Spleen (tissue), 11 donors: ENCODE results near the gene ERLIN1. TPM values are rescaled to one million over a fixed set of nuclear protein-coding genes. Genes with fewer than 3 reads are reported as not detected.

ENCODE experiments used
- DNase-seq: peaks from one replicate; pipeline ENCODE4 v3.0.0-alpha.2; 2020
- H3K27ac ChIP-seq, 8 donors: fragments of 200-600 bp; sonication (generic) in 7 of 8; 1 replicate in 4 of 8; 2 replicates in 4 of 8; pipeline versions ENCODE4 v1.5.0 to v1.8.0; 2016 to 2021; ENCODE audit warnings: inconsistent platforms in 4 of 8, mild to moderate bottlenecking in 4 of 8, moderate library complexity in 1 of 8
- H3K27me3 ChIP-seq, 7 donors: fragments of 200-600 bp; sonication (generic) in 6 of 7; replicated peaks in 1 of 7; 1 replicate in 4 of 7; 2 replicates in 3 of 7; pipeline versions ENCODE4 v1.5.0 to v1.8.0; 2016 to 2021; ENCODE audit warnings: inconsistent platforms in 3 of 7, mild to moderate bottlenecking in 1 of 7
- H3K36me3 ChIP-seq, 6 donors: fragments of 200-600 bp; sonication (generic) in 5 of 6; 1 replicate in 4 of 6; 2 replicates in 2 of 6; pipeline versions ENCODE4 v1.5.0 to v1.8.0; 2016 to 2021; ENCODE audit warnings: inconsistent platforms in 2 of 6
- H3K4me1 ChIP-seq, 6 donors: fragments of 200-600 bp; sonication (generic) in 5 of 6; 1 replicate in 3 of 6; 2 replicates in 3 of 6; pipeline versions ENCODE4 v1.5.0 to v1.8.0; 2016 to 2021; ENCODE audit warnings: inconsistent platforms in 3 of 6
- H3K4me3 ChIP-seq, 8 donors: fragments of 200-600 bp; sonication (generic) in 7 of 8; 1 replicate in 4 of 8; 2 replicates in 4 of 8; pipeline versions ENCODE4 v1.5.0 to v1.8.0; 2016 to 2021; ENCODE audit warnings: inconsistent platforms in 4 of 8, mild to moderate bottlenecking in 4 of 8, moderate library complexity in 2 of 8
- H3K9me3 ChIP-seq, 8 donors: fragments of 200-600 bp; sonication (generic) in 7 of 8; 1 replicate in 4 of 8; 2 replicates in 4 of 8; pipeline versions ENCODE4 v1.5.0 to v1.8.0; 2016 to 2021; ENCODE audit warnings: inconsistent platforms in 4 of 8
- POLR2A ChIP-seq, 3 donors: fragments of 450-650 bp; IDR thresholded peaks; one replicate each; pipeline ENCODE4 v1.5.1; 2017; ENCODE audit warnings: antibody characterized with exemption in 3 of 3, mild to moderate bottlenecking in 1 of 3
- POLR2AphosphoS5 ChIP-seq, 3 donors: sonication (generic); formaldehyde crosslinking; IDR thresholded peaks; one replicate each; pipeline ENCODE4 v1.5.1; 2017; ENCODE audit warnings: antibody characterized with exemption in 3 of 3
- WGBS, 5 donors: extraction: QIAGEN DNeasy Blood & Tissue Kit in 3 of 5; methylation state at CpG; one replicate each; pipeline versions ENCODE4 v1.1.5 to v1.1.7; 2013 to 2018; 5-methylcytosine and 5-hydroxymethylcytosine counted together
- intact Hi-C: fragments of 100-400 bp; cut with DNase I; formaldehyde crosslinking; loops from one replicate; pipeline ENCODE4 v1.15.0; 2023; ENCODE audit warnings: low total_unique reads
- polyA plus RNA-seq, 3 donors: library from polyadenylated mRNA; stranded (reverse); fragments of 200-250 nt; gene quantifications; one replicate each; pipeline ENCODE4 v1.2.1, GENCODE V29; 2013
- total RNA-seq, 7 donors: library from RNA; depleted of rRNA in 3 of 7; stranded (reverse); fragments of >200 nt in 3 of 7; fragmentation: NEBNext Ultra II Directional in 4 of 7; extraction: Animal tissue kit (Norgen Biotek cat#: 25700) in 4 of 7; gene quantifications; one replicate each; pipeline versions ENCODE4 v1.1.0 to v1.2.1, GENCODE V29; 2016 to 2021
- TF ChIP-seq, protein P1 (sequence below), 11 experiments: fragments of 200-600 bp in 7 of 11; fragments of 450-650 bp in 4 of 11; sonication (generic) in 4 of 11; IDR thresholded peaks in 8 of 11; conservative IDR thresholded peaks in 3 of 11; 1 replicate in 7 of 11; 2 replicates in 4 of 11; pipeline versions ENCODE4 v1.4.0 to v1.8.0; 2016 to 2021; ENCODE audit warnings: antibody characterized with exemption in 11 of 11, inconsistent platforms in 4 of 11, mild to moderate bottlenecking in 1 of 11
- donor health status: healthy with polysubstance abuse.
- donor health status: DM: no; HTN: no; CAD: no; lungs with moderate emphysema.
- donor health status: DM: no; HTN: no; CAD: no.
- donor health status: Bipolar disorder and iron deficiency.
- donor health status: healthy.
- donor health status: DM: no; HTN: no; CAD: no.
- donor health status: DM: yes; HTN: yes; CAD: no.

Gene ERLIN1
- total and polyA plus RNA-seq, 10 donors = 2.6 to 29.6 (median 18.0) TPM

DNA sequence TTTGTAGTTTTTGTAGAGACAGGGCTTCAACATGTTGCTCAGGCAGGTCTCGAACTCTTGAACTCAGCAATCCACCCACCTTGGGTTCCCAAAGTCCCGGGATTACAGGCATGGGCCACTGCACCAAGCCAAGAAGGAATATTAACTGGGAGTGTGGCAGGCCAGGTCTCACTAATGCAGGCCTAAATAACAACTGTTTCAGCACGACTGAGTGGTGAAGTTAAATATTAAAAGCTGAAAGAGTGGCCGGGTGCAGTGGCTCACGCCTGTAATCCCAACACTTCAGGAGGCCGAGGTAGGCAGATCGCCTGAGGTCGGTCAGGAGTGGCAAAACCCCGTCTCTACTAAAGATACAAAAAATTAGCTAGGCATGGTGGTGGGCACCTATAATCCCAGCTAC is 22.4 kb upstream of the ERLIN1 start:
- no peaks in the 10 kb centered on the region for H3K9me3 ChIP-seq
- H3K27me3 ChIP-seq = no peaks in the 10 kb centered on the region
- DNase-seq = no peak
- intact Hi-C loops = no loop called here
- no peaks in the 10 kb centered on the region for H3K4me1 ChIP-seq
- H3K27ac ChIP-seq = no peak overlapping the region
- peaks cover 3 to 98% (median 71%) of the 10 kb centered on the region in 6 donors for H3K36me3 ChIP-seq
- TF ChIP-seq, protein P1, sequence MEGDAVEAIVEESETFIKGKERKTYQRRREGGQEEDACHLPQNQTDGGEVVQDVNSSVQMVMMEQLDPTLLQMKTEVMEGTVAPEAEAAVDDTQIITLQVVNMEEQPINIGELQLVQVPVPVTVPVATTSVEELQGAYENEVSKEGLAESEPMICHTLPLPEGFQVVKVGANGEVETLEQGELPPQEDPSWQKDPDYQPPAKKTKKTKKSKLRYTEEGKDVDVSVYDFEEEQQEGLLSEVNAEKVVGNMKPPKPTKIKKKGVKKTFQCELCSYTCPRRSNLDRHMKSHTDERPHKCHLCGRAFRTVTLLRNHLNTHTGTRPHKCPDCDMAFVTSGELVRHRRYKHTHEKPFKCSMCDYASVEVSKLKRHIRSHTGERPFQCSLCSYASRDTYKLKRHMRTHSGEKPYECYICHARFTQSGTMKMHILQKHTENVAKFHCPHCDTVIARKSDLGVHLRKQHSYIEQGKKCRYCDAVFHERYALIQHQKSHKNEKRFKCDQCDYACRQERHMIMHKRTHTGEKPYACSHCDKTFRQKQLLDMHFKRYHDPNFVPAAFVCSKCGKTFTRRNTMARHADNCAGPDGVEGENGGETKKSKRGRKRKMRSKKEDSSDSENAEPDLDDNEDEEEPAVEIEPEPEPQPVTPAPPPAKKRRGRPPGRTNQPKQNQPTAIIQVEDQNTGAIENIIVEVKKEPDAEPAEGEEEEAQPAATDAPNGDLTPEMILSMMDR (IDR thresholded peaks at IDR 0.05 in 8 of 11, conservative IDR thresholded peaks at IDR 0.05 in 3 of 11) = no peak
- no peak for TF ChIP-seq POLR2A (IDR thresholded peaks at IDR 0.05)
- TF ChIP-seq POLR2AphosphoS5 (IDR thresholded peaks at IDR 0.05) = no peak
- 97% methylated on average over 9 of the region's 9 CpGs for WGBS, 5 donors
- no peak overlapping the region for H3K4me3 ChIP-seq

- no peaks in the 10 kb centered on the region for H3K9me3 ChIP-seq
- no peak overlapping the region for H3K4me3 ChIP-seq
- no peaks in the 10 kb centered on the region for H3K27me3 ChIP-seq
- peaks cover 0 to 100% (median 77%) of the 10 kb centered on the region in 6 donors for H3K36me3 ChIP-seq
- intact Hi-C loops = no loop called here
- no peak overlapping the region for H3K27ac ChIP-seq
- TF ChIP-seq POLR2A (IDR thresholded peaks at IDR 0.05) (no peak), POLR2AphosphoS5 (IDR thresholded peaks at IDR 0.05) (no peak)
- TF ChIP-seq, protein P1 (IDR thresholded peaks at IDR 0.05 in 8 of 11, conservative IDR thresholded peaks at IDR 0.05 in 3 of 11) = no peak
- 90 to 97% (median 95%) methylated on average over 2 of the region's 2 CpGs for WGBS, 5 donors
- DNase-seq = no peak
- H3K4me1 ChIP-seq = no peaks in the 10 kb centered on the region
These were observed 18.5 kb upstream of the ERLIN1 start for GRCh38 chr10:100204370-100204769.

- intact Hi-C loops = no loop called here
- Histone ChIP-seq H3K36me3 (peaks cover 3 to 100% (median 74%) of the 10 kb centered on the region in 6 donors), H3K27ac (no peak overlapping the region), H3K9me3 (no peaks in the 10 kb centered on the region), H3K4me3 (no peak overlapping the region), H3K4me1 (peaks cover 0 to 8% (median 2%) of the 10 kb centered on the region in 6 donors), H3K27me3 (no peaks in the 10 kb centered on the region)
- DNase-seq = no peak
- WGBS, 5 donors = 93 to 100% (median 98%) methylated on average over 2 of the region's 2 CpGs
- no peak for TF ChIP-seq POLR2AphosphoS5 (IDR thresholded peaks at IDR 0.05)
- no peak for TF ChIP-seq POLR2A (IDR thresholded peaks at IDR 0.05)
- TF ChIP-seq, protein P1 (IDR thresholded peaks at IDR 0.05 in 8 of 11, conservative IDR thresholded peaks at IDR 0.05 in 3 of 11) = no peak
These were observed 15.7 kb upstream of the ERLIN1 start for GRCh38 chr10:100201549-100201948.

DNA sequence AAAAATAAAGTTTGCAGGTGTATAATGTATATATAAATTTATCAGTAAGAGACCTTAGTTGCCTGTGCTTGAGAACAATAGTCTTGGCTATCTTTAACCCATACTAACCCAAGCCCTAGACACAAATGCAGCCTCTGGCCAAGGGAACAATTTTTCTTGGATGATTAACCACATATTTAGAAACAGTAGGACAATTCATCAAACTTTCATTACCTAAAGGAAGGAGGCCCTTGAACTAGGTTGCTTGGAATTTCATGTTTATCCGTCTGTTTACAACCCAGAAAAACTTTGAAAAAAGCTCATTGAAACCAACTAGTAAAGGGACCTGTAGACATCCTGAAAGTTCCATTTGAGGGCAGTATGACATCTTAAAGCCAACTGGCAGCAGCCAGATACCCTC is 8.9 kb upstream of the ERLIN1 start:
- Histone ChIP-seq H3K27ac (peak overlapping the region in 2 of 8 donors; percentile 71 to 79), H3K4me3 (no peak overlapping the region), H3K9me3 (no peaks in the 10 kb centered on the region), H3K36me3 (peaks cover 3 to 100% (median 58%) of the 10 kb centered on the region in 6 donors), H3K27me3 (no peaks in the 10 kb centered on the region), H3K4me1 (peaks cover 0 to 36% (median 4%) of the 10 kb centered on the region in 6 donors)
- TF ChIP-seq POLR2A (IDR thresholded peaks at IDR 0.05) (no peak), POLR2AphosphoS5 (IDR thresholded peaks at IDR 0.05) (no peak)
- TF ChIP-seq, protein P1 (IDR thresholded peaks at IDR 0.05 in 8 of 11, conservative IDR thresholded peaks at IDR 0.05 in 3 of 11) = no peak
- intact Hi-C loops = no loop called here
- 85 to 94% (median 88%) methylated on average over 1 of the region's 1 CpG for WGBS, 5 donors
- no peak for DNase-seq
